Thoracic aorta (tissue), 2 donors: ENCODE measurements around the gene ARMC2. TPM values are rescaled to one million over a fixed set of nuclear protein-coding genes. Genes with fewer than 3 reads are reported as not detected.
"Not testable (repeated sequence)": the region's sequence is repeated elsewhere in the genome, so short reads cannot be mapped to it uniquely, and the experiment has no call there.

Source experiments
- ATAC-seq: fragments of 150-250 bp; one replicate; pipeline ENCODE4 v1.8.0; 2017; ENCODE audit warnings: low read depth; ENCODE audit not compliant: insufficient number of reproducible peaks, low FRiP score
- DNase-seq: peaks from one replicate; pipeline ENCODE4 v3.0.0-alpha.2; 2020; ENCODE audit warnings: low spot score
- H3K27ac ChIP-seq, 2 donors: fragments of 200-600 bp; sonication (generic); 1 replicate in 1 of 2; 2 replicates in 1 of 2; pipeline ENCODE4 v1.5.1; 2016; ENCODE audit warnings: mild to moderate bottlenecking in 2 of 2, moderate library complexity in 2 of 2
- H3K27me3 ChIP-seq: fragments of 200-600 bp; sonication (generic); replicated peaks from 2 replicates; pipeline ENCODE4 v1.6.0; 2016; ENCODE audit warnings: mild to moderate bottlenecking; ENCODE audit not compliant: insufficient read depth
- H3K36me3 ChIP-seq: fragments of 200-600 bp; sonication (generic); one replicate; pipeline ENCODE4 v1.5.1; 2016
- H3K4me1 ChIP-seq, 2 donors: fragments of 200-600 bp; sonication (generic); 1 replicate in 1 of 2; 2 replicates in 1 of 2; pipeline versions ENCODE4 v1.5.1 to v1.6.0; 2016; ENCODE audit warnings: low read depth in 2 of 2, mild to moderate bottlenecking in 1 of 2; ENCODE audit not compliant: control insufficient read depth in 1 of 2
- H3K4me3 ChIP-seq: fragments of 200-600 bp; sonication (generic); 2 replicates; pipeline ENCODE4 v1.5.1; 2016; ENCODE audit warnings: mild to moderate bottlenecking
- H3K9me3 ChIP-seq: fragments of 200-600 bp; sonication (generic); 2 replicates; pipeline ENCODE4 v1.5.1; 2016
- CTCF ChIP-seq: fragments of 200-600 bp; sonication (generic); IDR thresholded peaks from one replicate; pipeline ENCODE4 v1.5.1; 2019; ENCODE audit warnings: antibody characterized with exemption
- total RNA-seq, 2 donors: library from RNA; depleted of rRNA; stranded (reverse); fragments of >200 nt; gene quantifications; one replicate each; pipeline versions ENCODE4 v1.1.0 to v1.2.3, GENCODE V29; 2016

Gene ARMC2
- total RNA-seq, 2 donors from 2014 or later: 11.5 to 22.5 TPM

- peaks cover 8 to 22% of the 10 kb centered on the region in 2 donors for H3K4me1 ChIP-seq
- no peaks in the 10 kb centered on the region for H3K36me3 ChIP-seq
- H3K4me3 ChIP-seq: no peak overlapping the region
- no peaks in the 10 kb centered on the region for H3K9me3 ChIP-seq
- DNase-seq (no peak), ATAC-seq (no peak)
- no peak for TF ChIP-seq CTCF
- no peak overlapping the region for H3K27ac ChIP-seq
- H3K27me3 ChIP-seq: no peaks in the 10 kb centered on the region
Observed at GRCh38 chr6:108811490-108811889, 36.7 kb upstream of the ARMC2 start.

- not testable (repeated sequence) for H3K36me3 ChIP-seq, DNase-seq, H3K27ac ChIP-seq, H3K27me3 ChIP-seq, ATAC-seq, H3K9me3 ChIP-seq, H3K4me1 ChIP-seq, H3K4me3 ChIP-seq
Observed at GRCh38 chr6:108813218-108813617, 35.0 kb upstream of the ARMC2 start.

GRCh38 chr6:108817276-108817675 is 30.9 kb upstream of the ARMC2 start:
- H3K4me3 ChIP-seq, DNase-seq, ATAC-seq, H3K27ac ChIP-seq, H3K9me3 ChIP-seq, H3K36me3 ChIP-seq, H3K27me3 ChIP-seq: not testable (repeated sequence)
- peaks cover 6 to 15% of the 10 kb centered on the region in 2 donors for H3K4me1 ChIP-seq

- H3K4me3 ChIP-seq: no peak overlapping the region
- H3K9me3 ChIP-seq: no peaks in the 10 kb centered on the region
- peak overlapping the region; percentile 17 to 34 for H3K27ac ChIP-seq
- ATAC-seq: no peak
- H3K4me1 ChIP-seq: peaks cover 6 to 15% of the 10 kb centered on the region in 2 donors
- H3K36me3 ChIP-seq: no peaks in the 10 kb centered on the region
- DNase-seq: no peak
- H3K27me3 ChIP-seq: no peaks in the 10 kb centered on the region
- TF ChIP-seq CTCF: no peak
Observed at GRCh38 chr6:108820006-108820405, 28.2 kb upstream of the ARMC2 start.

- ATAC-seq: no peak
- H3K27me3 ChIP-seq: no peaks in the 10 kb centered on the region
Observed at GRCh38 chr6:108822401-108822800, 25.8 kb upstream of the ARMC2 start.

GRCh38 chr6:108825326-108825725 is 22.9 kb upstream of the ARMC2 start:
- Histone ChIP-seq H3K4me3 (no peak overlapping the region), H3K27me3 (no peaks in the 10 kb centered on the region), H3K36me3 (no peaks in the 10 kb centered on the region), H3K9me3 (no peaks in the 10 kb centered on the region), H3K4me1 (peaks cover 1 to 7% of the 10 kb centered on the region in 2 donors), H3K27ac (no peak overlapping the region)
- DNase-seq (no peak), ATAC-seq (no peak)
- TF ChIP-seq CTCF: no peak

More at GRCh38 chr6:108822401-108822800, 25.8 kb upstream of the ARMC2 start:
- no peak for DNase-seq
- no peaks in the 10 kb centered on the region for H3K9me3 ChIP-seq
- H3K4me1 ChIP-seq: peaks cover 6 to 15% of the 10 kb centered on the region in 2 donors
- no peak overlapping the region for H3K27ac ChIP-seq
- TF ChIP-seq CTCF: no peak
- no peaks in the 10 kb centered on the region for H3K36me3 ChIP-seq
- H3K4me3 ChIP-seq: no peak overlapping the region
